OCI-LY3 (cell line): ENCODE measurements around the gene CLDN16.

Source experiments
- EZH2phosphoT487 ChIP-seq: fragments of 200-600 bp; shearing (Covaris generic); IDR thresholded peaks from 2 replicates; pipeline ENCODE4 v1.6.1; 2018; ENCODE audit warnings: antibody characterized with exemption, mixed run types, low read depth
- TF ChIP-seq, protein P1 (sequence below): fragments of 200-600, 300-600 bp; sonication (generic); IDR thresholded peaks from 2 replicates; pipeline ENCODE4 v1.5.1; 2014; ENCODE audit warnings: antibody characterized with exemption, low read length, low read depth

DNA sequence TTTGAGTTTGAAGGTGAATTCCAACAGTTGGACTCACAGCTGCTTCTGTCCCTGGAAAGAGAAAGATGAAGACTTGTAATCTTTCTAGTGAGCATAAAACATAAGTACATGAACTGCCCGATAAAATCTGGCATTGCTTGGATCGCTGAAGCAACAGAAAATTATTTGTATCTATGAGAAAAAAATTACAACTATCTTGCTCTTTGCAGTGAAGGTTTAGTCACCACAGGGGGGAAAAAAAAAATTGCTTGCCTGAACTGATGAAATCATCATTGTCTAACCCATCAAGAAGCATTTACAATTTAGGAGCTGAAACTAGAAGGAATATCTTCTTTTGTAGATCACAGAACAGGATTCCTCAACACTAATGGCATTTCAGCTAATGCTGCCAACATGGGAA lies 41.7 kb downstream of the CLDN16 start:
- TF ChIP-seq, protein P1, sequence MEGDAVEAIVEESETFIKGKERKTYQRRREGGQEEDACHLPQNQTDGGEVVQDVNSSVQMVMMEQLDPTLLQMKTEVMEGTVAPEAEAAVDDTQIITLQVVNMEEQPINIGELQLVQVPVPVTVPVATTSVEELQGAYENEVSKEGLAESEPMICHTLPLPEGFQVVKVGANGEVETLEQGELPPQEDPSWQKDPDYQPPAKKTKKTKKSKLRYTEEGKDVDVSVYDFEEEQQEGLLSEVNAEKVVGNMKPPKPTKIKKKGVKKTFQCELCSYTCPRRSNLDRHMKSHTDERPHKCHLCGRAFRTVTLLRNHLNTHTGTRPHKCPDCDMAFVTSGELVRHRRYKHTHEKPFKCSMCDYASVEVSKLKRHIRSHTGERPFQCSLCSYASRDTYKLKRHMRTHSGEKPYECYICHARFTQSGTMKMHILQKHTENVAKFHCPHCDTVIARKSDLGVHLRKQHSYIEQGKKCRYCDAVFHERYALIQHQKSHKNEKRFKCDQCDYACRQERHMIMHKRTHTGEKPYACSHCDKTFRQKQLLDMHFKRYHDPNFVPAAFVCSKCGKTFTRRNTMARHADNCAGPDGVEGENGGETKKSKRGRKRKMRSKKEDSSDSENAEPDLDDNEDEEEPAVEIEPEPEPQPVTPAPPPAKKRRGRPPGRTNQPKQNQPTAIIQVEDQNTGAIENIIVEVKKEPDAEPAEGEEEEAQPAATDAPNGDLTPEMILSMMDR = no peak
- no peak for TF ChIP-seq EZH2phosphoT487
